NCI-H1048 (cell line): ENCODE data around the gene CLMN.

Experiments
- DNase-seq: peaks from one replicate; lab custom pipeline; 2025; lab: John Stamatoyannopoulos, UW

The CLMN gene

DNA sequence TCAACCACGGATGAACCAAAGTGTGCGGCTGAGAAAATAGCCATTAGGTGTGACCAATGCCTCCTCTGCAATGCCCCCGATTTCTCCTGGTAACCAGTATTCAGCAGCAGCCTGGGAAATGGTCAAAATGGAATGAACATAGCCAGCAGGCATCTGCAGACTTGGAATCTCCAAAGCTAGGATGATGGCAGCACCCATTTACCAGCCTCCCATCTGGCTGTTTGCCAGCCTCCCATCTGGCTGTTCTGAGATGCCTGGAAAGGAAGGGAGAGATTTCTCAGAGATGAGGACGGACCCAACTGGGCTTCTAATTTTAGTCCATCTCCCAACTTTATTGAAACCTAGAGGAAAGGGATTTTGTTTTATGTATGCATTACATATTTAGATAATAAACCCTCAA, 16.2 kb downstream of the CLMN start:
- DNase-seq, result no peak

DNA sequence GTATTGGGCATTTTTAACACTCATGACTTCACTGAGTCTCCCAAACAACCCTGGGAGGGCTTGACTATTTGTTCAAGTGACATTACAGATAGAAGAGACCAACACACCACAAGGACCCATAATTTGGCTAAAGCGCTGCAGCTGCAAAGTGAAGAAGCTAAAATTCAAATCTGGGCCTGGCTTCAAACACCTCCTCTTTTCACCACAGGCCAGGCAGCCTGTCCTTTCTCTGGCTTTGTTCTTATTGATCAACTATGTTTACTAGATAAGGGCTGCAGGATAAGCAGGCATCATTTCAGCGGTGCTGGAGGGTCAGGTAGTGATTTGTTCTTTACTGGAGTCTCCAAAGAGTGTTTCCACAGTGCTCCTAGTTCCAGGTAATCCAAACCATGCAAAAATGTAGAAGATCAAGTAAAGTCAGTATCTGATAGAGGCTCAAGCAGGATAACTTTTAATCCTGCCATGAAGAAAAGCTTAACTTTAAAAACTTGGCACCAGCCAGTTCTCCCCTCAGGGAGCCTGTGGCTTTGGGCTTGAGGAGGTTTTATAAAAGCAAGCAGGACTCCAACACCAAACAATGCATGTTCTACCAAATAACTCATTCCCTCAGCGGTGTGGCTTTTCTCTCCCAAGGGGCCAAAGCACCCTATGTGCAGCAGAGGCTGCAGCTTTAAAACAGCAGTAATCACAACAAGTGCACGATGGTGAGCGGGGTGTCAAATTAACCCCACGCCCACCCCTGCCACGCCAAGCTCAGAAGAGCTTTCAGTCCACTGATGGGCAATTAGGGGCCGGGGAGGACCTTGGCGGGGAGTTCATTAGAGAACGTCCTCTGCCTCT, 16.8 kb downstream of the CLMN start:
- no peak for DNase-seq

DNA sequence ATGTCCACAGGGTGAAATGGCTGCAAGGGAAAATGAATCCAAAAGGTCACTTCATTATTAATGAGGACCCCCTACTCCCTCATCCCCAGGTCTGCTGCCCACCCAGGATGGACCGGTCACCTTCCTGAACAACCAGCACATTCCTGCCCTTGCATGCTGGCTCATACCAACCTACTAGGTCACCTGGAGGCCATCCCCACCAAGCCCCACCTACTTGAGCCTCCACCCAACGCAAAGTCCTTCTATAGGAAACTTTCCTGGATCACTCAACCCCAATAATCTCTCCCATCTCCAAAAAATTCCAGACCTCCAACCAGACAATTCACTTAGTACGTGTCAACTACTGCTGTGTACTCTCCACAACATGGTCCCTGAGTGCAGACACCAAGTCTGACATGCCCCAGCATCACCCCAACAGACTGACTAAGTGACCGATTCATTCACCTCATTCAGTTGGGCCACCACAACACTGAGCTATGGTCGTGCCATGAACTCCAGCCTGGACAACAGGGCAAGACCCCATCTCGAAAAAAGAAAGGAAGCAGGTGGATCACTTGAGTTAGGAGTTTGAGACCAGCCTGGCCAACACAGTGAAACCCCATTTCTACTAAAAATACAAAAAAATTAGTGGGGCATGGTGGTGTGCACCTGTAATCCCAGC, 18.1 kb downstream of the CLMN start:
- no peak for DNase-seq

GRCh38 chr14:95300697-95301526, 18.8 kb downstream of the CLMN start:
- DNase-seq, result no peak

- DNase-seq, result no peak
Observed at GRCh38 chr14:95300002-95300696, 19.6 kb downstream of the CLMN start.

GRCh38 chr14:95299271-95299670, 20.4 kb downstream of the CLMN start:
- DNase-seq, result no peak

- DNase-seq, result no peak
Observed at GRCh38 chr14:95297832-95298231, 21.9 kb downstream of the CLMN start.

DNA sequence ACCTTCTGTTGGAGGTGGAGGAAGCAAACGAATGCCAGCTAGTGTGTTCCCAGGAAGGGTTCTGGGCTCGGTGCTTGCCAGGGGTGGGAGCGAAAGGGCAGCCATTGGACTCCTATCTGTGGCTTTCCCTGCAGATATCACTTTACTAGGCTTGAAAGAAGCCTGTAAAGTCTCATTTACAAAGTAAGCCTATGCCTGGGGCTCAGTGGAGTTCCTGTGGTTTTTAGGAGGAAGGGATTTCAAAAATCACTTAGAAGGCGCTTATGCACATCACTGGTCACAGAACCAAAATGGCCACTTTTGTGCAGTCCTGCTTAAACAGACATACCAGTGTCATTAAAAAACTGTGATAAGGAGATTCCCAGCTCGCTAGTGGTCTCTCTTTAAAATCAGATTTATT, 22.7 kb downstream of the CLMN start:
- no peak for DNase-seq

- no peak for DNase-seq
Observed at GRCh38 chr14:95295600-95296376, 23.9 kb downstream of the CLMN start.

DNA sequence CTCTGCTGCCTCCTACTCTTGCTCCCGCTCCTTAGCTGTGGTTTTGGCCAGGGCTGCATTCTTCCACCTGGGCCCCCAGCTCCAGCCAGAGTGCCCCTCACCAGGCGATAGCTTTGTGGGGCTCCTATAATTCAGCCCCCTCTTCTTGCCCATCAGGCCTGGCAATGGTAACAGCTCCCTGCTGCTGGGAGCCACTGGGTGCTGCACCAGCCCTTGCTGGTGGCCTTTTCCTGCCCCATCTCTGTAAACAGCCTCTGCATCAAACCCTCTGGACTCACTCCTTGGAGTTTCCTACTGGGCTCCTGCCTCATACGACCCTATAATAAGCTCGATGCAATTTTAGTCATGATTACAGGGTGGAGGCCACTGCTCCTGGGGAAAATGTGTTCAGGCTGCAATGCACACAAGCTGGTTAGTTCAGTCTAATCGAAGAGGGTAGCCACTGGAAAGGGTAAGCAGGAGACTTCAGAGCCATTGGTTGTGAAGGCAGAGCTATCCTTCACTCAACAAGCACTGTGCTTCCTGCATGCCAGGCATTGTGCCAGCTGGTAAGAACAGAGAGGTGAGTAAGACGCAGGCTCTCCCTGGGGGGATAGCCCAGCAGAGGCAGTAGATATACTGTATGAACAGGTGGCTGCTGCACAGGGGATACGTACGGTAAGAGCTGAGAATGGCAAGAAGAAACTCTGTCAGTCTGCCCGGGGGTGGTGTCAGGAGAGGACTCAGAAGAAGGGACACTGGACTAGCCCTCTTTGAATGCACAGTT, 24.7 kb downstream of the CLMN start:
- no peak for DNase-seq

DNA sequence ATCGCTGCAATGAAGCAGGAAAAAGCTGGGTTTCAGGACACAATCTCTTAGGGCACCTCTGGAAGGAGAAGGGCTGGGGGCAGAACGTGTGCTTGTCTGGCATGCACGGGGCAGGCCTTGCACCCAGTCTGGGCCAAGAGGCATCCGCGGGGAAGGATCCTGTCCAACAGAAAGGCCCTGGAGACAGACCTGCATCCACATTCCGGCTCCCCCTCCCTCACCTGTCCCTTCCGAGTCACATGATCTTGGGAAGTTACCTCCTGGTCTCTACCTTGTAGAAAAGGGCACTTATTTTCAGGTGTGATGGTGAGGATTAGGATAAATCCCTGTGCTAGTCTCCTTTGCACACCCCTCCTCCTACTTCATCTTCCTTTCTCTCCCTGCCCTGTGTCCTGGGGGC, 25.4 kb downstream of the CLMN start:
- no peak for DNase-seq

DNA sequence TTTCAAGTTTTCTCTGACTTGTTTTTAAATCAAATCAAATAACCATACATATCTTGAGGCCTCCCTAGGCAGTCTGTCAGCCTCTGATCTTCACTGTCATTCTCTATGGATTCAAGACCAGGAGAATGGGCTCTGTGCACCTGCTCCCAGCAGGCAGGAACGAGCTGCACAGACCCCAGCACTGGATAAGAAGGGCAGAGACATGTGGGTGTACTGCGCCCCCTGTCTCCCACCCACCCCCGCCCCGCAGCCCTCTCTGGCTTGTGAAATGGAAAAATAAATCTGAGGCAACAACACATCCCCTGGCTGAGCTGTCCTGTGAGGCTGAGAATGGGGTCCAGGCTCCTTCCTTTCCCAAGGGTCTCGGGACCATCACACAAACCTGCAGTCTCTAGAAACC, 26.3 kb downstream of the CLMN start:
- DNase-seq, result no peak

- DNase-seq, result no peak
Observed at GRCh38 chr14:95292660-95293425, 26.9 kb downstream of the CLMN start.

DNA sequence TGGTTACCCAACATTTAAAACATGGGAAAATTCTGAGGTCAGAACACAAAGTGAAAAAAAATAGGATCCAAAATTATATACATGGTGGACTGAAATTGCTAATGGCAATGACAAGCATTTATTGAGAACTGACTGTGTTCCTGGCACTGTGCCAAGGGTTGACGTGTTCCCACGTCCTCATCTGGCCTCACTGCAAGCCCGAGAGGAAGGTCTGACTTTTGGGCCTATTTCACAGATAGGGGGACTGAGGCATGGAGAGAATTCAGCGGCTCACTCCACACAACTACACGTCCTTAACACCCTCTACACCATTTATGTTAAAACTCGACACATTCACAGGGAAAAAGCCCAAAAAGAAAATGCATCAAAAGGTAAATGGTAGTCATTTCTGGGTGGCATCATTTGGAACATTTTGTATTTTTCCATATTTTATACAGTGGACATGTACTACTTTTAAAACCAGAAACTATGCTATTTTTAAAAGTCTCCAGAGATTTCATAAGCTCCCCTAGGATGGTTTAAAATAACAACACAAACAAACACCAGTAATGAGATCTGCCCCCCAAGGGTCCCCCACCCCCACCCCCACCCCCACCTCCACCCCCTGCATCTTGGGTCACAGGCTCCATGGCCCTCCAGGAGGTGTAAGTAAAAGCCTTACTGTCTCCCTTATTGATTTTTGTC, 27.7 kb downstream of the CLMN start:
- no peak for DNase-seq

DNA sequence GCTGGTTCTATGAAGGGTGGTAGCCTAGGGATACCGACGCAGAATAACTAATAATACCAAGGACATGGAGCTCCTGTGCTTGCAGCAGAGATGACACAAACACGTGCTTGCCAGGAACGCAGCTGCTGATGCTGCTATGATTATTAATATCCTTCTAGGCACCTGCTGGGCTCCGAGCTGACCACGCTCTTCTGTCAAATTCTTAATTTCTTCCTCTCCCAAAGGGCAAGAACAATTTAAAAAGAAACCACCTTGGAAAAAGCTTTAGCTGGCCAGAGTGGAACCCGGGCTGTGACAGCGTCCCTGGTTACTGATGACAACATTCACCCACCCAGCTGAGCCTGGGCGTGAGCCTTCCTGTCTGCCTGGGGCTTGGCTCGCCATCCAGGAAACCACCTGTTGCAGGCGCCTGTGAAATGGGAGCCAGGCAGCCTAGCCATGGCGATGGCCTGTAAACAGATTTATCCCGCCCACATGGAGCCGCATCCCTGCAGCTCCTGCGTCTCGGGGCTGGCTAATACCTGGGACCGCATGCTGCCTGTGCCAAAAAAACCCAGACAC, 28.8 kb downstream of the CLMN start:
- DNase-seq, result no peak

DNA sequence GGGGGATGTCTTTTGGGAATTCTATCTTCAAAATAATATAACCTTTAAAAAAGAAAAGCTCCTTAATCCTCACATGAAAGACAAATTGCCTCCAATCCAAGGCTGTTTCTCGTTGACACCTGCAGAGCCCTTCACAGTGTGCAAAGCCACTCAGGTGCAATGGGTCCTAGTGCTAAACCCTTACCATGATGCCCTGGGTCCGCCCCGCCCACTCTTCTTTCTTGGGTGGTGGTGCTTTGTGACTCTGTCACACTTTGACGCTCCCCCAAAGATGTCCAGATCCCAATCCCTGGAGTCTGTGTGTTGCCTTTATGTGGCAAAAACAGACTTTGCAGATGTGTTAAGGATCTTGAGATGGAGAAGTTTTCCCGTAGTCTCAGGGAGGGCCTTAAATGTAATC, 29.7 kb downstream of the CLMN start:
- DNase-seq, result no peak

GRCh38 chr14:95289323-95290010, 30.2 kb downstream of the CLMN start:
- DNase-seq, result no peak

GRCh38 chr14:95288672-95289322, 30.9 kb downstream of the CLMN start:
- no peak for DNase-seq
